GM19035 (cell line): ENCODE results near the gene SLC6A17.

ENCODE experiments used
- ATAC-seq: cut with Tn5 transposase; IDR thresholded peaks from one replicate; pipeline ENCODE4 v1.9.1; 2021; ENCODE audit not compliant: unreplicated experiment

Gene SLC6A17

GRCh38 chr1:110172001-110172400 lies 21.7 kb downstream of the SLC6A17 start:
- ATAC-seq = no peak

- ATAC-seq = no peak
Measured at GRCh38 chr1:110173466-110174105, 23.3 kb downstream of the SLC6A17 start.

GRCh38 chr1:110174961-110175360 lies 24.7 kb downstream of the SLC6A17 start:
- ATAC-seq = no peak

GRCh38 chr1:110176299-110176956 lies 26.1 kb downstream of the SLC6A17 start:
- no peak for ATAC-seq

- no peak for ATAC-seq
Measured at GRCh38 chr1:110177775-110178174, 27.5 kb downstream of the SLC6A17 start.

GRCh38 chr1:110183642-110184167 lies 33.4 kb downstream of the SLC6A17 start:
- no peak for ATAC-seq

GRCh38 chr1:110184446-110184845 lies 34.2 kb downstream of the SLC6A17 start:
- ATAC-seq = no peak

- ATAC-seq = no peak
Measured at GRCh38 chr1:110185181-110185580, 34.9 kb downstream of the SLC6A17 start.

- no peak for ATAC-seq
Measured at GRCh38 chr1:110186558-110186957, 36.3 kb downstream of the SLC6A17 start.

- no peak for ATAC-seq
Measured at GRCh38 chr1:110187139-110187890, 37.0 kb downstream of the SLC6A17 start.

- ATAC-seq = no peak
Measured at GRCh38 chr1:110188035-110188618, 37.8 kb downstream of the SLC6A17 start.

GRCh38 chr1:110189181-110189580 lies 38.9 kb downstream of the SLC6A17 start:
- ATAC-seq = no peak

GRCh38 chr1:110190282-110190929 lies 40.1 kb downstream of the SLC6A17 start:
- no peak for ATAC-seq

GRCh38 chr1:110192541-110192940 lies 42.2 kb downstream of the SLC6A17 start:
- no peak for ATAC-seq

- ATAC-seq = no peak
Measured at GRCh38 chr1:110195196-110195595, 44.9 kb downstream of the SLC6A17 start.

GRCh38 chr1:110196917-110197765 lies 46.8 kb downstream of the SLC6A17 start:
- peak; percentile 68 for ATAC-seq

GRCh38 chr1:110197905-110198629 lies 47.8 kb downstream of the SLC6A17 start:
- no peak for ATAC-seq

- no peak for ATAC-seq
Measured at GRCh38 chr1:110198746-110199145, 48.5 kb downstream of the SLC6A17 start.

GRCh38 chr1:110200190-110200589 lies 49.9 kb downstream of the SLC6A17 start:
- ATAC-seq = no peak
